Measurements from ENCODE around the gene UQCRHL. TPM values are rescaled to one million over a fixed set of nuclear protein-coding genes. Genes with fewer than 3 reads are reported as not detected.
A peak's percentile ranks its signal among the peaks of the same experiment; 100 is the strongest.

UQCRHL gene
- total and polyA plus RNA-seq, 10 of the 15 experiments (the other 5 are each of a cell fraction or from before 2014, with no cell fraction given), result 1.4 to 17.3 (median 5.7) TPM

GRCh38 chr1:15849775-15850324, 42.4 kb upstream of the UQCRHL start (continued):
- TF ChIP-seq ZNF592 (IDR thresholded peaks at IDR 0.05) (no peak), SP1 (IDR thresholded peaks at IDR 0.05; ENCODE audit: low read depth, low read length) (no peak), ESRRA (IDR thresholded peaks at IDR 0.05; ENCODE audit: low read length) (no peak), PML (IDR thresholded peaks at IDR 0.05; ENCODE audit: low read length) (no peak; the same call in 1 of the 2 replicates), MAX (IDR thresholded peaks at IDR 0.05; ENCODE audit: low read depth, low read length) (peak; percentile 7; the same call in 1 of the 2 replicates), RFX5 (IDR thresholded peaks at IDR 0.05; ENCODE audit: low read depth, low read length) (no peak), BRCA1 (IDR thresholded peaks at IDR 0.05; ENCODE audit: low read depth, low read length) (no peak), NBN (IDR thresholded peaks at IDR 0.05) (no peak), SREBF1 (IDR thresholded peaks at IDR 0.05; ENCODE audit: low read length) (no peak), CUX1 (IDR thresholded peaks at IDR 0.05; ENCODE audit: insufficient replicate concordance, low read depth, low read length) (no peak), ZZZ3 (IDR thresholded peaks at IDR 0.05; ENCODE audit: control insufficient read depth, insufficient read length, low read depth) (no peak), EP300 (IDR thresholded peaks at IDR 0.05; ENCODE audit: borderline replicate concordance in 1 of 2, control insufficient read depth in 1 of 2, low read depth in 2 of 2, low read length in 2 of 2) (no peak), KAT2A (conservative IDR thresholded peaks at IDR 0.05; ENCODE audit: control insufficient read depth, low read depth, low read length) (no peak), POLR2AphosphoS2 (IDR thresholded peaks at IDR 0.05; ENCODE audit: low read depth, low read length) (0 out of 2 replicates have a peak, but pooled peaks have one; percentile 20), HDAC2 (IDR thresholded peaks at IDR 0.05) (no peak), MLLT1 (IDR thresholded peaks at IDR 0.05) (peak; percentile 70; the same call in 1 of the 2 replicates), TCF3 (IDR thresholded peaks at IDR 0.05; ENCODE audit: borderline replicate concordance, insufficient read depth, low read depth, low read length) (no peak), TCF7 (IDR thresholded peaks at IDR 0.05; ENCODE audit: borderline replicate concordance) (no peak), MEF2B (IDR thresholded peaks at IDR 0.05; ENCODE audit: partially characterized antibody, poor library complexity, severe bottlenecking) (peak; percentile 74), SIN3A (IDR thresholded peaks at IDR 0.05; ENCODE audit: low read depth, low read length) (peak; percentile 62; the same call in 1 of the 2 replicates)
